HG02588 (cell line): Measurements from ENCODE around the gene EPHA6.

Experiments used
- ATAC-seq: cut with Tn5 transposase; IDR thresholded peaks from one replicate; pipeline ENCODE4 v1.9.1; 2021; ENCODE audit warnings: mild to moderate bottlenecking, moderate library complexity; ENCODE audit not compliant: unreplicated experiment

EPHA6 gene

DNA sequence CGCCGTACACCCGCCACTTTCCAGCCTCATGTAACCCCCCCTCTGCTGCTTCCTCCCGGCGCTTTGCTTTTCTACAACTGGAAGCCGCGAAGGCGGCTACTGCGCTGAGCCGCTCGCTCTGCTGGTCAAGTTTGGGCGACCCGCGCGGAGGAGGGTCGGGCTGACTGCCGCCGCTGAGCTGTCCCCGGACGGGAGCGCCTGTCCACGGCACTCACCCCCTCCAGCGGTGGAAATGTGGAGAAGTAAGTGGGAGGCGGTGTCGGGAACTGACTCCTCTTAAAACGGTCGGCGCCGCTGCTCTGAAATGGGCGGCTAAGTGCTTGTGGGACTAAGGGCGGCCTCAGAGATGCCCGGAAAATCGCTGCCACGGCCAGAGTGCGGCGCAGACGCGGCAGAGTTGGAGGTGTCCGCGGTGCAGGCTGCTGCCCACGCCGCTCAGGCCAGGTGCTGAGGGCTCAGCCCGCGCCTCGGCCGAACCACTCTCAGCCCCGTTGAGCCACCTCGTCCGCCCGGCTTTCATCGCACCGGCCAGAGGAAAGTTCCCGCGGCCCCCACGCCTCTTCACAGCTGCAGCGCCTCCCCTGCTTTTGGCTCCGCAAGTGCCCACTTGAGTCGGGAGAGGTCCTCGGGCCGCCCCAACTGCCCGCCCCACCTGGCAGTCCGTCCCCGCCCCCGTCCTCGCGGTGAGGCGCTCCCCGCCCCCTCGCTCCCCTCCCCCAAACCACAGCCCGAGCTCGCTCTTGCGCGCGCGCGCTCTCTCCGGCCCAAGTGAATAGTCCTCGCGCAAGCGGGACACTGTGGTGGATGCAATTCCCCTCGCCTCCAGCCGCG is at the start of gene EPHA6:
Gene EPHA6 (plus strand): TSS at position 775 of the 831 bp plus-strand sequence.
- peak; percentile 13 for ATAC-seq

DNA sequence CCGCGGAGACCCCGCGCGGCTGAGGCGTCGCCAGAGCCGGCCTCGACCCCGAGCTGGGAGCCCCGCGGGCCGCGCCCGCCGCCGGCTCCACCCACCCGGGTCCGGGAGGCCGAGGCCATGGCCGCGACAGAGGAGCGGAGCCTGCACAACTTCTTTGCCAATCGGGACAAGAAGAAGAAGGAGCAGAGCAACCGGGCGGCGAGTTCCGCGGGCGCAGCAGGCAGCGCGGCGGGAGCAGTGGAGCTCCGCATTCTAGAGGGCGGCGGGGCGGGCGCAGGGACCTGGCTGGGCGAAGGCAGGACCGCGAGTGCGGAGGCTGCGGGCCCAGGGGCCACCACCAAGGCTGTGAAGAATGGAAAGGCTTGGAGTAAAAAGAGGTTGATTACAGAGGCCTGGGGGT is 37.6 kb upstream of the EPHA6 start:
- ATAC-seq: no peak

DNA sequence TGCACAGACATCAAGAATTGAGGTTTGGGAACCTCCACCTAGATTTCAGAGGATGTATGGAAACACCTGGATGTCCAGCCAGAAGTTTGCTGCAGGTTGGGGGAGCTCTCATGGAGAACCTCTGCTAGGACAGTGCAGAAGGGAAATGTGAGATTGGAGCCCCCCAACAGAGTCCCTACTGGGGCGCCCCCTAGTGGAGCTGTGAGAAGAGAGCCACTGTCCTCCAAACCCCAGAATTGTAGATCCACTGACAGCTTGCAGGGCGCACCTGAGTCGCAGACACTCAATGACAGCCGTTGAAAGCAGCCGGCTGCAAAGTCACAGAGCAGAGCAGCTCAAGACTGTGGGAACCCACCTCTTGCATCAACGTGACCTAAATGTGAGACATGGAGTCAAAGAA is 34.6 kb upstream of the EPHA6 start:
- no peak for ATAC-seq

GRCh38 chr3:96796101-96796500 is 18.3 kb upstream of the EPHA6 start:
- no peak for ATAC-seq

- ATAC-seq: no peak
Measured at GRCh38 chr3:96803870-96804269, 10.5 kb upstream of the EPHA6 start.

DNA sequence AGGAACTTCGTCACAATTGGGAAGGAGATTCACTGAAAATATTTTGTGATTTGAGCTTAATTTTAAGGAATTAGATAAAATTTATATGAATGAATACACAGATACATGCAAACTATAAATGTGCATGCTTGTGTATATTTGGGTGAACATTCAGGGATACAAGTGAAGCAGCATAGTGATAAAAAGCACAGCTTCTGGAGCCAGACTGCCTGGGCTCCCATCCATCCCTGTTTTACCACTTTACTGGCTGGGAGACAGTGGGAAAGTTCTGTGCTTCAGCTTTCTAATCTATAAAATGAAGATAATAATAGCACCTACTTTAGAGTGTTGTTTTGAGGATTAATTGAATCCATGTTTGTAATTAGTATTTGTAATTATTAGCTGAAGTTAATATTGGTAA is 8.1 kb upstream of the EPHA6 start:
- ATAC-seq: no peak

DNA sequence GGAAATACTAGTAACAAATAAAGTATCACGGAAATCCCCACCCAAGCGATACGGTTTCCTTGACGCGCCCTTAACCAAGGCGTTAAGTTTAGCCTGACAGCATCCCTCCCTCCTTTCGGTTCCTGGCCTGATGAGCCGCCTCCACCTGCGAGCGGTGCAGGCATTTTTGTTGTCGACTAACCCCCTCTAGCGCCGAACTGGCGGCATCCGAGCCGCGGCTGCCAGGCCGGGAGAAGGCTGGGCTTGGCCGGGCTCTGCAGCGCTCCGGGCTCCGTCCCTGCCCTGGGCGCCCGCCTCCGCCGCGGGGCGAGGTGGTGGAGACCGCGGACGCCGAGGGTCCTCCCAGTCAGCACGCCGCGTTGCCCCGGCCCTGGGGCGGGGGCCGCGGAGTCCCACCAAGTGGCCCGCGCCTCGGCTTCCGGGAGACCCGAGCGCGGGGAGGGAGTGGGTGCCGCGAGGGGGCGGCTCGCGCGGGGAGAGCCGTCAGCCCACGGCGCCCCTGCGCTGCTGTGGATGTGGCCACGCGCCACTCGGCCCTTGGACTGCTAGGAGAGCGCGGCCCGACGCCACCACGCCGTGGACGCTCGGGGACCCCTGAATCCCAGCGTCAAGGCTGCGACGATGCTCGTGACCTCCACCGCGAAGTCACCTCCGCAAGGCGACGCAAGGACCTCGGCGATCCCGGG is 1.1 kb upstream of the EPHA6 start:
- peak; percentile 97 for ATAC-seq

GRCh38 chr3:96814651-96815567 is 515 bp downstream of the EPHA6 start:
- no peak for ATAC-seq

- ATAC-seq: no peak
Measured at GRCh38 chr3:96831175-96831574, 16.8 kb downstream of the EPHA6 start.

DNA sequence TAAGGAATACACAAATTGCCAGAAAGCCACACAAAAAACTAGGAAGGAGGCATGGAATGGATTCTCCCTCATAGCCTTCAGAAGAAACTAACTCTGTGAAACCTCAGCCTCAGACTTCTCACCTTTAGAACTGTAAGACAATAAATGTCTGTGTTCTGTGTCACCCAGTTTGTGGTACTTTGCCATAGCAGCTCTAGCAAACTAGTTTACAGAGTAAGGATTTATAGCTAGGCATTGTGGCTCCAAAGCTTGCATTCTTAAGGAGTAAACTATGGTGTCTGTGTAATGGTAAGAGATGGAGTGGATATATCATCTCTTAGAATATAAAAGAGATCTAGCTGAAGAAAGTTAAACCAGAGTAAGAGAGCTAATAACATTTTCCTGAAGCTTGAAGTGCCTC is 18.9 kb downstream of the EPHA6 start:
- ATAC-seq: no peak

DNA sequence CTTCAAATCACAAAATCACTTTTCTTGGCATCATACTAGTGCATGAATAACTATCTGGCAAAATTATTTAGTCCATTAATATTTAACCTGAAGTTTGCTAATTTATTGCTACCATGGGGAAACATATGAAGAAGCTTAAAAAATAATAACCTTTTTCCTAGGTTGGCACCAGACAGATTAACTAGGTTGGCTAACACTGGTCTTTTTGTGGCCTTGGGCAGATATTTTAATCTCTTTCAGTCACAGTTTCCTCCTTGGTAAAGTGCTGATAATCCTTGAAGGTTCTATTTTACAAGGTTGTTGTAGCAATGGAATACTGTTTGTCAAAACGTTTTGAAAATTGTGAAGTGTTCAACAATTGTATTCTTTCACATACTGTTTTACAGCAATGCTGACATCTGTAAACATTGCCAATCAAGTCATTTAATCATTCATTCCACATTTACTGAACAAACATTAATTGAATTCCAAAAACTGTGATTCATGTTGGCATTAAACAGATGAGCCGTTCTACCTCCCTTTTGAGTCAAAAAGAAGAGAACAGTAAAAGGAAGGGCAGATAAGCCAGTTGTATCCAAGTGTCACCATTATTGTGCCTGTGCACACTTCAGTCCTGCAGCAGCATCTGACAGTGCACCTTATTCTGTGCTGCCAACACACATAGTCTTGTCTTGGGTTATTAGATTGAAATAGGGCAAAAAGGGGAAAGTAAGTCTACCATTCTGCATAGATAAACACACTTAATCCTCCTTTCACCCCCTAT is 21.9 kb downstream of the EPHA6 start:
- ATAC-seq: no peak

DNA sequence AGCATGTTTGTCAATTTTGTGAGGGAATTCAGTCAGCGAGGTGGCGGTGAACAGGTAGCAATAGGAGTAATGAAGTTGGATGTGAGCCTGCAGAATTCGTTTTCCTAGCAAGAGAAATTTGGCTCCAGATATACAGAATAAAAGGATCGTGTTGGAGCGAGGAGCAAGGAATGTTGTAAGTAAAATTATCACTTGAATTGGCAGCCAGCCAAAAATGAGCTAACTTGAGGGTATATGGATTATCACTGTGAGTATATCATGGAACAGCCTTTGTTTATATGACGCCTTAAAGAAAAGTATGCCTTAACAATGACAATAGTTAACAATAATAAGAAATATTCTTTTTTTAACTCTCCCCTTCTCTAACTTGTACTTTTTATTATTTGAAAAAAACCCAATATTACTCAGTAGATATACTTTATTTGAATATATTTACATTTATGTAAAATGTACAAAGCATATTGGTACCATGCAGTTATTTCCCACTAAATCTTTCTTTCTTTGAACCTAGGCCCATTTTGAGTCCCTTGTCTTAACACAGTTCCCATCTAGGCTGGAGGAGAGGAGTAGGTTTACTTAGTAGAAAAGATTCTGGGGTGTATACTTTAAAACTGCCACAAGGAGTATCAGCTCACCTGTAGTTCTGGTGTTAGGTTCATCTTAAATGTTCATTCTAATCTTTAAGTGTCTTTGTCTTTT is 29.3 kb downstream of the EPHA6 start:
- ATAC-seq: no peak

DNA sequence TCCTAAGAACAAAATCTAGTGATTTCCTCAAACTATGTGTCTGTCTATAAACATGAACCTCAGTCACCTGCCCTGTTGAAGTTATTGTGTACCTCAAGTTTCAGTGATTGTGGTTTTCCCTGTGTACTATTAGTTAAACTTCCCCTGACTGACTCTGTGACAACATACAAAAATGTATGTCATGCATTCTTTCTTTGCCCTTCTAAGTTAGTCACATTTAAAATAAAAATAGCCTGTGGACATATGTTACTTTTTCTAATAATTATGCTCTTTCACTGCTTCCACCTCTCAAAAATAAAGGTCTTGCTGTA is 29.8 kb downstream of the EPHA6 start:
- ATAC-seq: no peak

GRCh38 chr3:96852849-96853248 is 38.5 kb downstream of the EPHA6 start:
- no peak for ATAC-seq

GRCh38 chr3:96860882-96861281 is 46.5 kb downstream of the EPHA6 start:
- ATAC-seq: no peak

DNA sequence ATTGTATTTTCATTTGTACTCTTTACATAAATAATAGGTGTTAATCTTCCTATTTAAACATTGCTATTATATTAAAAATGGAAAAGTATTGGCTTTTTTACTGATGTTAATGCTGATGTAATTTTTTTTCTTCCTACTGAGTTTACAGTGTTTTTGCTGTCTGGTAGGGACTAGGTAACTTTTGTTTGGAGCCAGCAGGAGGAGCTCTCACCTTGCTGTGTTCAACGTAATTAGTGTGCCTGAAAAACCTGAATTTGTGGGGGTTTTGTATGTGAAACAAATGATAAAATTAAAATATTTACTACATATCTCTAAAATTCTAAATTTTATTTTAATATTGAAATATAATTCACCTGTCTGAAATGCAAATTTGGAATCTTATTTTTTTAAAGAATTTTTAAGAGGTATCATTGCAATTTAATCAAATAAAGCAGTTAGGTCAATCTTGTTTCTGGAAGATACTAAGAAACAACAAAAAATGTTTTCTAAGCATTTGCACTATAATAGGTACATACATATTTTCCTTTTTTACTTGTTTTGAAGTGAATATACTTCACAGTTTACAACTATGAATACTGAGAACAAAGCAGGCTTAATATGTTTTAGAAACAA is 48.8 kb downstream of the EPHA6 start:
- ATAC-seq: no peak

- no peak for ATAC-seq
Measured at GRCh38 chr3:96865605-96866004, 51.2 kb downstream of the EPHA6 start.

- ATAC-seq: no peak
Measured at GRCh38 chr3:96869316-96869715, 54.9 kb downstream of the EPHA6 start.

GRCh38 chr3:96877510-96877909 is 63.1 kb downstream of the EPHA6 start:
- no peak for ATAC-seq

DNA sequence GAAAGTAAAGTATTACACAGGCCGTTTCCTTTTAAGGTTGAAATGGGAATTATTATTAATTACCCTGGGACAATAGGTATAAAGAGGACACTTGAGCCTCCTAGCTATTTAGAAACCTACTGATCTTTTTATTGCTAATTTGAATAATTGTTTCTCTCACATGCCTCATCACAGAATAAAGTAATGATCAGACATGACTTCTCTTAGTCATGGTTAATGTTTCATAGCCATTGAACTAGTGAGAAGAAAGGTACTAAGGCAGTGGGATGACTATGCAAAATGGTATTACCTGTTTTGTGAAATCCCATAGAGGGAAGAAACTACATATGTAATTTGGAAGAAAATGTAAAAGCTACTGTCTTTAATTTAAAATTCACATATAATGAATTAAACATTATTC is 85.6 kb downstream of the EPHA6 start:
- ATAC-seq: no peak
